ENCODE data around the gene ATP8B1. TPM values are rescaled to one million over a fixed set of nuclear protein-coding genes. Genes with fewer than 3 reads are reported as not detected.
A peak's percentile ranks its signal among the peaks of the same experiment; 100 is the strongest.

Gene ATP8B1
- total and polyA plus RNA-seq, 2 donors (not counting 1 experiment from before 2014, with no cell fraction given), result 109 to 125 TPM

GRCh38 chr18:57683470-57683869, 119.6 kb downstream of the ATP8B1 start:
- Histone ChIP-seq H3K4me3 (replicated peaks in 1 of 4; ENCODE audit: control extremely low read depth in 1 of 4, insufficient read depth in 1 of 4, low read depth in 3 of 4, low read length in 4 of 4) (no peak overlapping the region), H3K79me2 (ENCODE audit: control insufficient read depth, insufficient read depth, low read length) (peaks cover 4% of the 10 kb centered on the region), H4K20me1 (ENCODE audit: control insufficient read depth, extremely low read depth, insufficient read depth, low read length) (no peaks in the 10 kb centered on the region), H3K9ac (ENCODE audit: insufficient read depth, low read length) (no peak overlapping the region), H2AFZ (ENCODE audit: low read length) (no peak overlapping the region), H3K36me3 (ENCODE audit: control insufficient read depth, insufficient read depth, low read length) (peaks cover 27% of the 10 kb centered on the region), H3K27me3 (ENCODE audit: control insufficient read depth, insufficient read depth, low read length) (no peaks in the 10 kb centered on the region), H3K4me2 (ENCODE audit: extremely low read depth, insufficient read depth, low read length) (no peak overlapping the region), H3K9me3 (ENCODE audit: control insufficient read depth, insufficient read depth, low read depth, low read length) (no peaks in the 10 kb centered on the region), H3K27ac (ENCODE audit: insufficient read depth, low read length) (no peak overlapping the region), H3K4me1 (ENCODE audit: control insufficient read depth, extremely low read depth, insufficient read depth, low read length) (no peaks in the 10 kb centered on the region)
- no peak for TF ChIP-seq CTCF (conservative IDR thresholded peaks at IDR 0.05 in 1 of 2, IDR thresholded peaks at IDR 0.05 in 1 of 2; ENCODE audit: low read depth in 1 of 2, low read length in 2 of 2)
- TF ChIP-seq EZH2 (IDR thresholded peaks at IDR 0.05; ENCODE audit: low read length, missing control alignments), result no peak
- DNase-seq (ENCODE audit: low read depth in 2 of 2), result no peak

DNA sequence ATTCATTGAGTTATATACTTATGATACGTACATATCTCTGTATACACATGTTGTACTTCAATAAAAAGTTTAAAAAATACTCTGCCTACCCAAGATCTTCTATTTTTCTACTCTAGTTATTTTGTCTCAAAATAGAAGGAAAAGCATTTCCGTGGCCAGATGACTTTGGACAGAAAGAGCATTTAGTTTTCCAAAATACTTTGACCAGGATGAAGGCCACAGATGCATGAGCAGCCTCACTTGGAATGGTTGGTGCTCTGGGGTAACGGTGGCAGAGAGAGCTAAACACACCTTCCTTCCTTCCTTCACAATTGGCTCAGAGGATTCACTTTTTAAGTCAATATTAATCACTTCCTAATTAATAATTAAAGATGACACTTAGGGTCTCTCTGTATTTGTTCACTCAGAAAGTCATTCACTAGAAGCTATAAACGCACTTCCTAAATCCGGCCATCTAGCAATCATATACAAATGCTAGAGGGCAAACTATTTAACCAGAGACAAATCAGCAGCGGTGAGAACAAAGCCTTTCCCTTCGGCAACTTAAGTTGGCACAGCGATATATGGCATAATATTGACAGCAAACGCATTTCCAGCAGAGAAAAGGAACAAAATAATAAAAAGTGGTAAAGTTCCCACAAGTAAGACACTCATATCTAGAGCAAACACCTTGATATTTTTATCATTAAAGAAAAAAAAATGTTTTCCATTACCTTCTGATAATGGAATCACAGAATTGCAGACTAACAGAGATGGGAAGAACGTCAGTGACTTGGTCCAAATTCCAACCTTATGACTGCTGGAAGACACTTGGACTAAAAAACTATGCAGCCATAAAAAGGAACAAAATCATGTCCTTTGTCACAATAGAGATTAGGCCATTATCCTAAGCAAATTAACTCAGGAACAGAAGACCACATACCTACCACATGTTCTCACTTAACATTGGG, 125.6 kb downstream of the ATP8B1 start:
- Histone ChIP-seq H3K27ac (ENCODE audit: insufficient read depth, low read length) (no peak overlapping the region), H3K4me1 (ENCODE audit: control insufficient read depth, extremely low read depth, insufficient read depth, low read length) (no peaks in the 10 kb centered on the region), H3K27me3 (ENCODE audit: control insufficient read depth, insufficient read depth, low read length) (no peaks in the 10 kb centered on the region), H3K79me2 (ENCODE audit: control insufficient read depth, insufficient read depth, low read length) (peaks cover 5% of the 10 kb centered on the region), H3K9me3 (ENCODE audit: control insufficient read depth, insufficient read depth, low read depth, low read length) (peaks cover 1% of the 10 kb centered on the region), H3K9ac (ENCODE audit: insufficient read depth, low read length) (no peak overlapping the region), H4K20me1 (ENCODE audit: control insufficient read depth, extremely low read depth, insufficient read depth, low read length) (no peaks in the 10 kb centered on the region), H2AFZ (ENCODE audit: low read length) (no peak overlapping the region), H3K4me3 (replicated peaks in 1 of 4; ENCODE audit: control extremely low read depth in 1 of 4, insufficient read depth in 1 of 4, low read depth in 3 of 4, low read length in 4 of 4) (no peak overlapping the region), H3K36me3 (ENCODE audit: control insufficient read depth, insufficient read depth, low read length) (peaks cover 18% of the 10 kb centered on the region), H3K4me2 (ENCODE audit: extremely low read depth, insufficient read depth, low read length) (no peak overlapping the region)
- DNase-seq (ENCODE audit: low read depth in 2 of 2), result peak in 1 of 2 donors; percentile 17
- TF ChIP-seq EZH2 (IDR thresholded peaks at IDR 0.05; ENCODE audit: low read length, missing control alignments), result no peak
- no peak for TF ChIP-seq CTCF (conservative IDR thresholded peaks at IDR 0.05 in 1 of 2, IDR thresholded peaks at IDR 0.05 in 1 of 2; ENCODE audit: low read depth in 1 of 2, low read length in 2 of 2)

- Histone ChIP-seq H3K36me3 (ENCODE audit: control insufficient read depth, insufficient read depth, low read length) (peaks cover 21% of the 10 kb centered on the region), H3K4me3 (replicated peaks in 1 of 4; ENCODE audit: control extremely low read depth in 1 of 4, insufficient read depth in 1 of 4, low read depth in 3 of 4, low read length in 4 of 4) (no peak overlapping the region), H3K27ac (ENCODE audit: insufficient read depth, low read length) (no peak overlapping the region), H3K9ac (ENCODE audit: insufficient read depth, low read length) (no peak overlapping the region), H4K20me1 (ENCODE audit: control insufficient read depth, extremely low read depth, insufficient read depth, low read length) (no peaks in the 10 kb centered on the region), H3K4me1 (ENCODE audit: control insufficient read depth, extremely low read depth, insufficient read depth, low read length) (no peaks in the 10 kb centered on the region), H2AFZ (ENCODE audit: low read length) (no peak overlapping the region), H3K27me3 (ENCODE audit: control insufficient read depth, insufficient read depth, low read length) (no peaks in the 10 kb centered on the region), H3K9me3 (ENCODE audit: control insufficient read depth, insufficient read depth, low read depth, low read length) (peaks cover 1% of the 10 kb centered on the region), H3K79me2 (ENCODE audit: control insufficient read depth, insufficient read depth, low read length) (peaks cover 10% of the 10 kb centered on the region), H3K4me2 (ENCODE audit: extremely low read depth, insufficient read depth, low read length) (no peak overlapping the region)
- no peak for DNase-seq (ENCODE audit: low read depth in 2 of 2)
- no peak for TF ChIP-seq EZH2 (IDR thresholded peaks at IDR 0.05; ENCODE audit: low read length, missing control alignments)
- no peak for TF ChIP-seq CTCF (conservative IDR thresholded peaks at IDR 0.05 in 1 of 2, IDR thresholded peaks at IDR 0.05 in 1 of 2; ENCODE audit: low read depth in 1 of 2, low read length in 2 of 2)
Measured at GRCh38 chr18:57674891-57675290, 128.2 kb downstream of the ATP8B1 start.

Measured in fibroblast of lung (primary cell).